A549 (cell line): ENCODE measurements around the gene CYP2S1.

ENCODE experiments used
- CTCF ChIP-seq: fragments of >200 bp; sonication (Bioruptor Twin); formaldehyde crosslinking; IDR thresholded peaks from 3 replicates; pipeline ENCODE4 v1.5.1; 2016
- MAZ ChIP-seq: fragments of 150-350 bp; IDR thresholded peaks from 2 replicates; pipeline ENCODE4 v1.6.1; 2014; ENCODE audit warnings: antibody characterized with exemption, low read depth, low read length, borderline replicate concordance
- MYC ChIP-seq: IDR thresholded peaks from 2 replicates; pipeline ENCODE4 v1.6.1; 2012; ENCODE audit warnings: mild to moderate bottlenecking, inconsistent platforms, low read length, improper control_type of control experiment, borderline replicate concordance
- POLR2A ChIP-seq: IDR thresholded peaks from 2 replicates; pipeline ENCODE4 v1.6.1; 2012; ENCODE audit warnings: mild to moderate bottlenecking, low read length
- RAD21 ChIP-seq, 2 experiments: fragments of >200 bp in 1 of 2; sonication (Bioruptor Twin) in 1 of 2; formaldehyde crosslinking in 1 of 2; IDR thresholded peaks in 1 of 2; conservative IDR thresholded peaks in 1 of 2; 2 replicates in 1 of 2; 3 replicates in 1 of 2; pipeline ENCODE4 v1.6.1; 2012 to 2018; ENCODE audit warnings: inconsistent platforms in 1 of 2

GRCh38 chr19:41186971-41187883 is 5.8 kb upstream of the CYP2S1 start:
- no peak for TF ChIP-seq MYC
- no peak for TF ChIP-seq POLR2A
- no peak for TF ChIP-seq CTCF
- TF ChIP-seq RAD21 (conservative IDR thresholded peaks at IDR 0.05 in 1 of 2, IDR thresholded peaks at IDR 0.05 in 1 of 2) = no peak
- TF ChIP-seq MAZ = no peak
